ENCODE measurements around the gene MAGEB3.
"Not testable (repeated sequence)": the region's sequence is repeated elsewhere in the genome, so short reads cannot be mapped to it uniquely, and the experiment has no call there.

MAGEB3 gene, protein sequence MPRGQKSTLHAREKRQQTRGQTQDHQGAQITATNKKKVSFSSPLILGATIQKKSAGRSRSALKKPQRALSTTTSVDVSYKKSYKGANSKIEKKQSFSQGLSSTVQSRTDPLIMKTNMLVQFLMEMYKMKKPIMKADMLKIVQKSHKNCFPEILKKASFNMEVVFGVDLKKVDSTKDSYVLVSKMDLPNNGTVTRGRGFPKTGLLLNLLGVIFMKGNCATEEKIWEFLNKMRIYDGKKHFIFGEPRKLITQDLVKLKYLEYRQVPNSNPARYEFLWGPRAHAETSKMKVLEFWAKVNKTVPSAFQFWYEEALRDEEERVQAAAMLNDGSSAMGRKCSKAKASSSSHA

DNA sequence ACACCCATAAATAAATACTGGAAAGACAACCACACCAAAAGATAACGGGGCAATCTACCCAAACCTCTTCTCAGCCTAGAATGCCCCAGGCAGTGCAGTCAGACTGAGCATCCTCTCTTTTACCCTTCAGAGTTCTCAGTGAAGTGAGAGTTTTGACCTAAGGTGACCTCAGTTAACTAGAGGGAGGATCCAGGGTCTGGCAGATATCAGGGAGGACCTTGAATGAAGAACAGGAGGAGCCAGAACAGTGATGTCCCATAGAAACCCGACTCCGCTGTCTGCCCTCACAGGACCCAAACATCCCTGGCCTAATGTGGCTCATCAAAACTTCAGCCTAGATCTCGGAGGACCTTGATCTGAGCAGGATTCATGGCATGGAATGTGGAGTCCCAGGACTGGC, at the start of gene MAGEB3:
TSS of gene MAGEB3 (plus strand) at position 263 of the 400 bp plus-strand sequence. CDS start 5,268 bp downstream, outside the sequence.
- DNase-seq (ENCODE audit: low read depth): no peak

DNA sequence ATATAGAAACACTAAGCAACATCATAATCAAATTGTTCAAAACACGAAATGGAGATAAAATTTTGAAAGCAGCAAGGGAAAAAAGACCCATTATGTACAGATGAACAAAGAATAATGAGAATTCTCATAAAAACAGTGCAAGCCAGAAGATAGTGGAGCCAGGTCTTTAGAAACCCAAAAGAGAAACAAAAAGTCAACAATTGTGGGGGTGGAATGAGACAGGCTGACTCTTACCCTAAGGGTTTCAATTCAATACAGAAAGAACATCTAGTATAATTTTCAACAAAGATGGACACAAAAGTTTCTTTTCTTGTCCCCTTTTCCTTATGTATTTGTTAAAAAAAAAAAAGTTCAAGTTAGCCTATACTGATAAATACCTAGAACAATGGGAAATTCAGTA, 49.1 kb upstream of the MAGEB3 start:
- no peak for DNase-seq (ENCODE audit: low read depth)

GRCh38 chrX:30183554-30183953, 46.9 kb upstream of the MAGEB3 start:
- DNase-seq (ENCODE audit: low read depth): peak; percentile 1

DNA sequence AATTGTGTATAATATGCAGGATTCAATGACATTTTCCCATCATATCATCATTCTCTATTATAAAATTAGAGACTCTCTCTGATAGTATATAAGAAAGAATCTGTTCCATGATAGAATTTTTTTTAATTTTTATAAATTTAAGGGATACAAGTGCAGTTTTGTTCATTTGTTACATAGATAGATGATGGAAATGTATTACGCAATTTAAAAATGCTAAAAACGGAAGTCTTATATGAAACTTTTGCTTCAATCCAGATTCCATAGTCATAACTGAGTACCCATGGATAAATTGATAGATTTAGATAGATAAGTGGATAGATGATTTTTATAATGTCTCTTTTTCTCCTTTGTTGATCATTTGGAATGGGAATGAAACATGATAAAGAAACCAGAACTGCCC, 40.0 kb upstream of the MAGEB3 start:
- no peak for DNase-seq (ENCODE audit: low read depth)

DNA sequence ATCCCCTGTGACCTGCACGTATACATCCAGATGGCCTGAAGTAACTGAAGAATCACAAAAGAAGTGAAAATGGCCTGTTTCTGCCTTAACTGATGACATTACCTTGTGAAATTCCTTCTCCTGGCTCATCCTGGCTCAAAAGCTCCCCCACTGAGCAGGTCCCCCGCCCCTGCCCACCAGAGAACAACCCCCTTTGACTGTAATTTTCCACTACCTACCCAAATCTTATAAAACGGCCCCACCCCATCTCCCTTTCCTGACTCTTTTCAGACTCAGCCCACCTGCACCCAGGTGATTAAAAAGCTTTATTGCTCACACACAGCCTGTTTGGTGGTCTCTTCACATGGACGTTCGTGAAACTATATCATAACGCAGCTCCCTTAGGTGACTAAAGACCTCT, 36.5 kb upstream of the MAGEB3 start:
- not testable (repeated sequence) for DNase-seq (ENCODE audit: low read depth)

GRCh38 chrX:30196322-30196721, 34.1 kb upstream of the MAGEB3 start:
- DNase-seq (ENCODE audit: low read depth): peak; percentile 18

DNA sequence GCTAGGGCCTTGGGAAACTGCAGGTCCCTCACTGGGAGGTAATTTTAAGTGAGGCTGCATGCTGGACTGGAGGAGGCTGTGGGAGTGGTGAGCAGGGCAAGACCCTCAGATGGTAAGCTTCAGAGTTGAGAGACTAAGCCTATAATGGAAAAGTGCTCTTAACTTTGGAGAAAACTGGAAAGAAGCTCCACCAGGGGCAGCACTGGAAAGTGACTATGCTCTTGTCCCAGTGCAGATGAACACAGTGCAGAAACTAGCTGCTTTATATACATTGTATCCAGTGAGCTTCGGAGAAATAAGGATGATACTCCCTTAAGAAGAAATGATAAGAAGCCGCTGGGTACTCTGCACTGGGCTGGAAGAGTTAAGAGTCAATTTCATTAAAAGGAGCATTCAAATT, 18.3 kb upstream of the MAGEB3 start:
- no peak for DNase-seq (ENCODE audit: low read depth)

GRCh38 chrX:30215357-30215843, 15.1 kb upstream of the MAGEB3 start, which contains the start of gene MAGEB2:
Gene MAGEB2 (plus strand): TSS chrX:30215563. CDS start chrX:30218581, 3,018 bp downstream.
- no peak for DNase-seq (ENCODE audit: low read depth)

- no peak for DNase-seq (ENCODE audit: low read depth)
Observed at GRCh38 chrX:30217465-30217864, 13.0 kb upstream of the MAGEB3 start.

DNA sequence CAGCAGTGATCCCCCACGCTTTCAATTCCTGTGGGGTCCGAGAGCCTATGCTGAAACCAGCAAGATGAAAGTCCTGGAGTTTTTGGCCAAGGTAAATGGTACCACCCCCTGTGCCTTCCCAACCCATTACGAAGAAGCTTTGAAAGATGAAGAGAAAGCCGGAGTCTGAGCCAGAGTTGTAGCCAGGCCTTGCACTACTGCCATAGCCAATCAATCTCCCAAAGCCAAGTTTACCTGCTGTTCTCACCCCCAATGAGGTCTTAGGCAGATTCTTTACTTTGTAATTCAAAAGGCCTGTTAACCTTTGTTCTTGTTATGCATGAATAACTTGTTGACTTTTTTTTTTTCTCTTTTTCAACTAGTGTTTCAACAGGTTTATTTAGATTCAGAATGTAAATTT, 11.1 kb upstream of the MAGEB3 start:
- no peak for DNase-seq (ENCODE audit: low read depth)

- DNase-seq (ENCODE audit: low read depth): no peak
Observed at GRCh38 chrX:30220661-30221060, 9.8 kb upstream of the MAGEB3 start.

GRCh38 chrX:30224536-30224935, 5.9 kb upstream of the MAGEB3 start:
- DNase-seq (ENCODE audit: low read depth): no peak

GRCh38 chrX:30228526-30228925, 1.9 kb upstream of the MAGEB3 start:
- DNase-seq (ENCODE audit: low read depth): no peak

GRCh38 chrX:30241724-30242415, 11.4 kb downstream of the MAGEB3 start, which contains the start of gene MAGEB4:
Gene MAGEB4 (plus strand): TSS chrX:30242000. CDS start chrX:30242136, 136 bp downstream.
- DNase-seq (ENCODE audit: low read depth): no peak

DNA sequence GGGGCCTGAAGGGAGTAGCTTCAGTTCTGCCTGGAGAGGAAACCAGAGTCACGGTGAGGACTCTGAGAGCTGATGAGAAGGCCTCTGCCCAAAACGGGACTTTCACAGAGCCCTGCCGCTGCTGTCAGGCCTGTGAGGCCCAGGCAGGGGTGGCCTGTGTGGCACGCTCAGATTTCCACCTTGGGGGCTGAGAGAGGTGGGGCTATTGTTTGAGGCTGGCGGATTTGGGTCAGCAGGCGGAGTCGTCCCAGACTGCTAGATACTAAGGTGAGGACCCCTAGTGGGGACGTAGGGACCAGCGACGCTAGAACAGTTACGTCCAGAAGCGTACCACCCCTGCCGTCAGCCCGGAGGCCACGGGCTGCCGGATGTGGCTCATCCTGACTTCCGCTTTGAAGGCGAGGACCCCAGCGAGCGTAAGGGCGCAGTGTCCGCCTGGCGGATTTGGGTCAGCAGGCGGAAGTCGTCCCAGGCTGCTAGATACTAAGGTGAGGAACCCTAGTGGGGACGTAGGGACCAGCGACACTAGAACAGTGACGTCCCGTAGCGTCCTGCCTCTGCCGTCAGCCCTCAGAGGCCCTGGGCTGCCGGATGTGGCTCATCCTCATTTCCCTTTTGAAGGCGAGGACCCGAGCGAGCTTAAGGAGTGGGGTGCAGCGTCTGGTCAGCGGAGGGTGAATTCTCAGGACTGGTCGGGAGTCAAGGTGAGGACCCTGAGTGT, 16.5 kb downstream of the MAGEB3 start, which contains the start of gene MAGEB1:
TSS of gene MAGEB1 (plus strand) at position 378 of the 721 bp plus-strand sequence. CDS start 3,348 bp downstream, outside the sequence.
- DNase-seq (ENCODE audit: low read depth): no peak

DNA sequence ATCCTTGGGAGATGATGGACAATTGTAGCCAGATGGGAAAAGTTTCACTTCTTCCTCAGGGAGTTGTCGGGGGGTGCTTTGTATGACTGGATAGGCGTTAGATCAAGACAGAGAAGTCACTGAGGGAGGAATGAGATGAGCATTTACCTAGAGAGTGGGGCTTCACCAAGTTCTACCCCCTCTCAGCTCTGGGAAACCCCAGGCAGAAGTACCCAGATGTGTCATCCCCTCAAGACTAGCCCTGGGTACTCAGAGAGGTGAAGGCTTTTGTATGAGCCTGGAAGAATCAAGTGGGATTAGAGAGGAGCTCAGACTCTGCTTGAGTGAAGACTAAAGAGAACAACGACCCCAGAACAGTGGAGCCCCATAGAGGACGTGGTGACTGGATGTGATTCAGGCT, 18.4 kb downstream of the MAGEB3 start:
- DNase-seq (ENCODE audit: low read depth): no peak

DNA sequence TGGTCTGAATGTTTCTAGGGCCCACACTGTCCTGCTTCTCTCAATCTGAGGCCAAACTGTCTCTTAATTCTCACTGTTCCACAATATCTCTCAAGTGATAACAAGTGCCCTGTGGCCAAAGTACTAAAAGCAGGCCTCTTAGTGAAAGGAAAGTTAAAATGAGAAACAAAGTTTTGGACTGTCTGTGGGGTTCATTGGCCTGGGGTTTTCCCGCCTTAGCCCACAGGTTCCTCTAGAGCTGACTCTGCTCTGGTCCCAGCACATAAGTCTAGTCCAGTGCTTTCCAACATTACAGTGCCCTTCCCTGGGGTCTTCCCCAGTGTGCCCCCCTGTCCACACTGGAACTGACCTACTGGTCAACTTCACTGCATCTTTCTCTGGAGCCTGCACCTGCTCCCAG, 22.8 kb downstream of the MAGEB3 start:
- no peak for DNase-seq (ENCODE audit: low read depth)

- DNase-seq (ENCODE audit: low read depth): no peak
Observed at GRCh38 chrX:30259927-30260326, 29.5 kb downstream of the MAGEB3 start.

- DNase-seq (ENCODE audit: low read depth): no peak
Observed at GRCh38 chrX:30261012-30261411, 30.6 kb downstream of the MAGEB3 start.

- DNase-seq (ENCODE audit: low read depth): no peak
Observed at GRCh38 chrX:30262763-30263162, 32.3 kb downstream of the MAGEB3 start.

DNA sequence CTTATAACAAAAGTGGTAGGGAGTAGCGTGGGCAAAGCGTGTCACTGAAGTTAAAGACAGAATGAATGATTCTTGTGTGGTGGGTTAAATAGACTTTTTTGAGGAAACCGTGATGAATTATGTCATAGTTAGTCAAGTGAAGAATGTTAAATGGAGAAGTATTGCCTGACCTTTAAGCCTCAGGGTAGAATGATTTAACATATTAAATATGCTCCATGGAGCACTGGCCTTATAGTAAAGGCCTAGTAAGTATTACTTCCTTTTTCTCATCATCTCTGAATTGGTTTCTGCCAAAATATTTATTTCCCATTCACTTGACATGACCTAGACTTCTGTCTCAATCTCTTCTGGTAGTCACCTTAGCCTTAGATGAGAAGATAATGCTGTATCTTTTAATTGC, 40.2 kb downstream of the MAGEB3 start:
- peak; percentile 13 for DNase-seq (ENCODE audit: low read depth)

DNA sequence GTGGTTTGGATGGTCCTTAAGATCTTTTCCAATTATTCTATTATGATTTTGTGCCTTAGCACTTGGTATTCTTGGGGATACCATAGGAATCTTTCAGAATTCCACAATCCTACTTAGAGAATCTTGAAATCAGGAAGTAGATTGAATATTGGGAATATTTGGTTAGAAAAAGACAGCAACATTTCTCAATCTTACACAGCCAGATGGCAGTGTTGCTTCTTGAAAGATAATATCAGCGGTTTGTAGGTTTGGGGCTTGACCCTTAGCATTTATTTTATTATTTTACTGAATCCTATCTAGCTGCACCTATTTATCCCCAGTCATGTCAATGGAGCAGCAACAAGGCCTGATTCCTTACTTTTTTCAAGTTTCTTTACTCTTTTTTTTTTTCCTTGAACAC, 45.0 kb downstream of the MAGEB3 start:
- peak; percentile 32 for DNase-seq (ENCODE audit: low read depth)
